ENCODE results near the gene MB21D2.
A peak's percentile ranks its signal among the peaks of the same experiment; 100 is the strongest.

- TF ChIP-seq, protein P1, sequence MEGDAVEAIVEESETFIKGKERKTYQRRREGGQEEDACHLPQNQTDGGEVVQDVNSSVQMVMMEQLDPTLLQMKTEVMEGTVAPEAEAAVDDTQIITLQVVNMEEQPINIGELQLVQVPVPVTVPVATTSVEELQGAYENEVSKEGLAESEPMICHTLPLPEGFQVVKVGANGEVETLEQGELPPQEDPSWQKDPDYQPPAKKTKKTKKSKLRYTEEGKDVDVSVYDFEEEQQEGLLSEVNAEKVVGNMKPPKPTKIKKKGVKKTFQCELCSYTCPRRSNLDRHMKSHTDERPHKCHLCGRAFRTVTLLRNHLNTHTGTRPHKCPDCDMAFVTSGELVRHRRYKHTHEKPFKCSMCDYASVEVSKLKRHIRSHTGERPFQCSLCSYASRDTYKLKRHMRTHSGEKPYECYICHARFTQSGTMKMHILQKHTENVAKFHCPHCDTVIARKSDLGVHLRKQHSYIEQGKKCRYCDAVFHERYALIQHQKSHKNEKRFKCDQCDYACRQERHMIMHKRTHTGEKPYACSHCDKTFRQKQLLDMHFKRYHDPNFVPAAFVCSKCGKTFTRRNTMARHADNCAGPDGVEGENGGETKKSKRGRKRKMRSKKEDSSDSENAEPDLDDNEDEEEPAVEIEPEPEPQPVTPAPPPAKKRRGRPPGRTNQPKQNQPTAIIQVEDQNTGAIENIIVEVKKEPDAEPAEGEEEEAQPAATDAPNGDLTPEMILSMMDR (IDR thresholded peaks at IDR 0.05): peak; percentile 54 to 74 (median 73)
- TF ChIP-seq POLR2A (IDR thresholded peaks at IDR 0.05): no peak
These were observed 101.3 kb downstream of the MB21D2 start for GRCh38 chr3:192816351-192816750.
